H1 (cell line): ENCODE measurements around the gene MLLT6. TPM values are rescaled to one million over a fixed set of nuclear protein-coding genes. Genes with fewer than 3 reads are reported as not detected.

ENCODE experiments used
- CTCF ChIA-PET: fragments of 300-600 bp; sonication (Branson Sonifier 250); formaldehyde crosslinking; loops from one replicate; lab custom pipeline; 2021; ENCODE audit not compliant: partially characterized antibody; lab: Charles Lee
- POLR2A ChIA-PET: fragments of 300-600 bp; sonication (Branson Sonifier 250); formaldehyde crosslinking; loops from one replicate; lab custom pipeline; 2021; ENCODE audit warnings: inconsistent platforms; ENCODE audit not compliant: partially characterized antibody; lab: Charles Lee
- DNase-seq, 2 experiments: peaks; one replicate each; pipeline versions ENCODE4 v3.0.0 to v3.0.0-alpha.2; 2010 to 2022; ENCODE audit warnings: low spot score in 2 of 2, low read depth in 1 of 2, mixed read lengths in 1 of 2
- FAIRE-seq: peaks from 2 replicates; lab custom pipeline; 2011; peaks lifted over from hg19 to GRCh38; lab: Jason Lieb, UNC
- H2AFZ ChIP-seq: 2 replicates; pipeline ENCODE4 v1.8.1; 2012; ENCODE audit warnings: low read length, inconsistent platforms
- H2AK5ac ChIP-seq: 2 replicates; pipeline ENCODE4 v1.6.1; 2013; ENCODE audit warnings: low read depth, low read length
- H2BK120ac ChIP-seq: replicated peaks from 2 replicates; pipeline ENCODE3; 2013; ENCODE audit warnings: low read depth, low read length, inconsistent platforms
- H2BK12ac ChIP-seq: 2 replicates; pipeline ENCODE4 v1.6.1; 2013; ENCODE audit warnings: low read depth, low read length
- H2BK15ac ChIP-seq: 2 replicates; pipeline ENCODE4 v1.6.1; 2013; ENCODE audit warnings: low read length
- H2BK20ac ChIP-seq: 2 replicates; pipeline ENCODE4 v1.6.1; 2013; ENCODE audit warnings: low read length
- H2BK5ac ChIP-seq: 2 replicates; pipeline ENCODE4 v1.6.1; 2013; ENCODE audit warnings: low read depth, low read length
- H3K14ac ChIP-seq: 2 replicates; pipeline ENCODE4 v1.6.1; 2013; ENCODE audit warnings: inconsistent platforms; ENCODE audit not compliant: insufficient read length
- H3K18ac ChIP-seq: 2 replicates; pipeline ENCODE4 v1.6.1; 2013; ENCODE audit warnings: low read length; ENCODE audit errors: extremely low read depth
- H3K23ac ChIP-seq: 2 replicates; pipeline ENCODE4 v1.6.1; 2013; ENCODE audit warnings: inconsistent platforms; ENCODE audit not compliant: insufficient read length
- H3K23me2 ChIP-seq: 2 replicates; pipeline ENCODE4 v1.6.1; 2013; ENCODE audit warnings: low read depth, low read length
- H3K27ac ChIP-seq: 2 replicates; pipeline ENCODE4 v1.6.1; 2011; ENCODE audit warnings: low read depth, low read length, inconsistent platforms
- H3K27me3 ChIP-seq, 4 experiments: replicated peaks in 1 of 4; 1 replicate in 1 of 4; 2 replicates in 3 of 4; pipeline versions ENCODE4 v1.6.1 to v1.8.1; 2011 to 2013; ENCODE audit warnings: low read length in 3 of 4, mild to moderate bottlenecking in 3 of 4, inconsistent platforms in 2 of 4, mixed read lengths in 2 of 4, moderate library complexity in 1 of 4; ENCODE audit not compliant: control insufficient read depth in 3 of 4, insufficient read depth in 3 of 4; ENCODE audit errors: extremely low read depth in 1 of 4
- H3K36me3 ChIP-seq, 4 experiments: 2 replicates each; pipeline versions ENCODE4 v1.6.1 to v1.8.1; 2011 to 2013; ENCODE audit warnings: mild to moderate bottlenecking in 4 of 4, low read length in 3 of 4, moderate library complexity in 2 of 4, control low read depth in 1 of 4, inconsistent platforms in 1 of 4; ENCODE audit not compliant: insufficient read depth in 4 of 4, control insufficient read depth in 2 of 4
- H3K4ac ChIP-seq: replicated peaks from 2 replicates; pipeline ENCODE3; 2013; ENCODE audit warnings: low read length, low read depth, mixed read lengths, inconsistent platforms; ENCODE audit not compliant: insufficient read length
- H3K4me1 ChIP-seq, 4 experiments: replicated peaks in 1 of 4; 1 replicate in 1 of 4; 2 replicates in 3 of 4; pipeline versions ENCODE4 v1.6.1 to v1.8.1; 2011 to 2013; ENCODE audit warnings: low read length in 3 of 4, inconsistent platforms in 2 of 4, mixed read lengths in 1 of 4; ENCODE audit not compliant: insufficient read depth in 4 of 4, control insufficient read depth in 3 of 4
- H3K4me2 ChIP-seq, 2 experiments: 2 replicates each; pipeline versions ENCODE4 v1.6.1 to v1.8.1; 2011 to 2013; ENCODE audit warnings: low read depth in 2 of 2, low read length in 2 of 2, control low read depth in 1 of 2, inconsistent platforms in 1 of 2, mild to moderate bottlenecking in 1 of 2; ENCODE audit not compliant: insufficient read depth in 1 of 2
- H3K4me3 ChIP-seq, 4 experiments: fragments of 200-600, 300-600 bp in 1 of 4; sonication (generic), shearing (Covaris generic), sonication (Bioruptor Twin) in 1 of 4; 2 replicates each; pipeline versions ENCODE4 v1.5.1 to v1.8.1; 2011 to 2016; ENCODE audit warnings: low read length in 4 of 4, low read depth in 3 of 4, control low read depth in 2 of 4, inconsistent platforms in 2 of 4, mild to moderate bottlenecking in 2 of 4, mixed read lengths in 1 of 4, moderate library complexity in 1 of 4; ENCODE audit not compliant: insufficient read depth in 2 of 4; ENCODE audit errors: extremely low read depth in 1 of 4
- H3K56ac ChIP-seq: replicated peaks from 2 replicates; pipeline ENCODE3; 2013; ENCODE audit warnings: low read depth, mild to moderate bottlenecking, mixed read lengths, low read length, inconsistent platforms; ENCODE audit not compliant: insufficient read length
- H3K79me1 ChIP-seq: 2 replicates; pipeline ENCODE4 v1.6.1; 2013; ENCODE audit warnings: low read depth, low read length, control low read depth
- H3K79me2 ChIP-seq, 2 experiments: 2 replicates each; pipeline versions ENCODE4 v1.6.1 to v1.8.1; 2012 to 2013; ENCODE audit warnings: low read length in 2 of 2, mild to moderate bottlenecking in 2 of 2, inconsistent platforms in 1 of 2; ENCODE audit not compliant: insufficient read depth in 2 of 2, control insufficient read depth in 1 of 2
- H3K9ac ChIP-seq, 4 experiments: replicated peaks in 1 of 4; 1 replicate in 1 of 4; 2 replicates in 3 of 4; pipeline versions ENCODE4 v1.6.1 to v1.8.1; 2011 to 2013; ENCODE audit warnings: low read depth in 3 of 4, low read length in 3 of 4, control low read depth in 2 of 4, mild to moderate bottlenecking in 2 of 4, moderate library complexity in 2 of 4, inconsistent platforms in 1 of 4; ENCODE audit errors: extremely low read depth in 1 of 4
- H3K9me3 ChIP-seq, 2 experiments: 2 replicates each; pipeline versions ENCODE4 v1.6.1 to v1.8.1; 2012 to 2013; ENCODE audit warnings: mild to moderate bottlenecking in 2 of 2, moderate library complexity in 2 of 2, control low read depth in 1 of 2, inconsistent platforms in 1 of 2, low read depth in 1 of 2, low read length in 1 of 2, mixed read lengths in 1 of 2; ENCODE audit not compliant: insufficient read depth in 2 of 2
- H4K20me1 ChIP-seq, 2 experiments: replicated peaks in 1 of 2; 2 replicates each; pipeline versions ENCODE3 to v1.8.1; 2011 to 2013; ENCODE audit warnings: inconsistent platforms in 2 of 2, low read length in 2 of 2, mild to moderate bottlenecking in 1 of 2; ENCODE audit not compliant: insufficient read depth in 2 of 2, control insufficient read depth in 1 of 2
- H4K5ac ChIP-seq: 2 replicates; pipeline ENCODE4 v1.6.1; 2013; ENCODE audit warnings: low read length, low read depth, mixed read lengths, inconsistent platforms; ENCODE audit not compliant: insufficient read length
- H4K8ac ChIP-seq: 2 replicates; pipeline ENCODE4 v1.8.0; 2013; ENCODE audit warnings: mild to moderate bottlenecking, moderate library complexity, low read length, inconsistent platforms; ENCODE audit not compliant: insufficient read depth; ENCODE audit errors: extremely low read depth
- H4K91ac ChIP-seq: replicated peaks from 2 replicates; pipeline ENCODE3; 2013; ENCODE audit warnings: low read length, mixed read lengths, inconsistent platforms; ENCODE audit not compliant: insufficient read length
- ASH2L ChIP-seq: fragments of 200-600, 300-600 bp; sonication (generic); IDR thresholded peaks from one replicate; pipeline ENCODE4 v1.7.1; 2017; ENCODE audit warnings: low read length
- BACH1 ChIP-seq: IDR thresholded peaks from 2 replicates; pipeline ENCODE4 v1.6.1; 2012; ENCODE audit warnings: low read length, improper control_type of control experiment
- BCL11A ChIP-seq, 2 experiments: IDR thresholded peaks; one replicate each; pipeline ENCODE4 v1.6.1; 2011; ENCODE audit warnings: low read depth in 2 of 2, low read length in 2 of 2, mild to moderate bottlenecking in 2 of 2
- RFX5 ChIP-seq: IDR thresholded peaks from 2 replicates; pipeline ENCODE4 v1.6.1; 2011; ENCODE audit warnings: low read depth, low read length, improper control_type of control experiment, borderline replicate concordance
- SIN3A ChIP-seq, 2 experiments: IDR thresholded peaks in 1 of 2; conservative IDR thresholded peaks in 1 of 2; 2 replicates each; pipeline ENCODE4 v1.6.1; 2011 to 2012; ENCODE audit warnings: low read length in 2 of 2, improper control_type of control experiment in 1 of 2, low read depth in 1 of 2, mild to moderate bottlenecking in 1 of 2
- SP1 ChIP-seq: IDR thresholded peaks from 2 replicates; pipeline ENCODE4 v1.6.1; 2011; ENCODE audit warnings: low read depth, low read length
- SP4 ChIP-seq: IDR thresholded peaks from 2 replicates; pipeline ENCODE4 v1.6.1; 2012; ENCODE audit warnings: low read length, inconsistent platforms
- TAF1 ChIP-seq: IDR thresholded peaks from 2 replicates; pipeline ENCODE4 v1.6.1; 2011; ENCODE audit warnings: mild to moderate bottlenecking, low read depth, low read length
- TBP ChIP-seq: IDR thresholded peaks from 2 replicates; pipeline ENCODE4 v1.6.1; 2011; ENCODE audit warnings: low read depth, low read length, improper control_type of control experiment
- TEAD4 ChIP-seq: IDR thresholded peaks from 2 replicates; pipeline ENCODE4 v1.6.1; 2012; ENCODE audit warnings: low read depth, low read length, inconsistent platforms, mixed read lengths
- YY1 ChIP-seq: IDR thresholded peaks from 2 replicates; pipeline ENCODE4 v1.6.1; 2011; ENCODE audit warnings: low read depth, mild to moderate bottlenecking, low read length
- WGBS, 2 experiments: shearing (Covaris generic) in 1 of 2; methylation state at CpG; one replicate each; pipeline versions ENCODE4 v1.1.6 to v1.1.7; 2013 to 2015; ENCODE audit warnings: low lambda C conversion rate in 2 of 2, mixed read lengths in 2 of 2, inconsistent platforms in 1 of 2, low coverage in 1 of 2, missing lambda C conversion rate in 1 of 2; ENCODE audit not compliant: insufficient replicate concordance in 2 of 2, insufficient coverage in 1 of 2, insufficient read length in 1 of 2; ENCODE audit errors: extremely low coverage in 1 of 2, missing lambda C conversion rate in 1 of 2; 5-methylcytosine and 5-hydroxymethylcytosine counted together
- polyA plus RNA-seq, 7 experiments: library from polyadenylated mRNA; depleted of rRNA in 3 of 7; stranded (reverse) in 5 of 7; unstranded in 2 of 7; fragments of >200 nt in 5 of 7; fragments of 200-250 nt in 2 of 7; gene quantifications; 1 replicate in 5 of 7; 2 replicates in 1 of 7; 4 replicates in 1 of 7; pipeline versions ENCODE4 v1.2.1 to v1.2.3, GENCODE V29; 2011 to 2013; ENCODE audit warnings: missing spikeins in 2 of 7, mixed read lengths in 2 of 7
- total RNA-seq: library from RNA; stranded (reverse); fragmentation: NEBNext Ultra II Directional; extraction: Animal tissue kit (Norgen Biotek cat#: 25700); gene quantifications from 2 replicates; pipeline ENCODE4 v1.2.1, GENCODE V29; 2021
- TF ChIP-seq, protein P1 (sequence below): IDR thresholded peaks from 2 replicates; pipeline ENCODE4 v1.6.1; 2012; ENCODE audit warnings: low read length, inconsistent platforms

The MLLT6 gene
- total and polyA plus RNA-seq, 2 of the 8 experiments (the other 6 are each of a cell fraction or from before 2014, with no cell fraction given), result 6.5 to 8.0 TPM

DNA sequence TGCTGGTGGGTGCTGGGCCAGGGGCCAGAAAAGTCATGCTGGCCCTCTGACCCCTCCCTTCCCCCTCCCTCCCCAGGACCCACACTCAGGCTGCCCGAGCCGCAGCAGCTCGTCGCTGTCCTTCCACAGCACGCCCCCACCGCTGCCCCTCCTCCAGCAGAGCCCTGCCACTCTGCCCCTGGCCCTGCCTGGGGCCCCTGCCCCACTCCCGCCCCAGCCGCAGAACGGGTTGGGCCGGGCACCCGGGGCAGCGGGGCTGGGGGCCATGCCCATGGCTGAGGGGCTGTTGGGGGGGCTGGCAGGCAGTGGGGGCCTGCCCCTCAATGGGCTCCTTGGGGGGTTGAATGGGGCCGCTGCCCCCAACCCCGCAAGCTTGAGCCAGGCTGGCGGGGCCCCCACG, 16.7 kb downstream of the MLLT6 start:
- peaks cover 2% of the 10 kb centered on the region; the same call in 1 of the 2 replicates for H3K23me2 ChIP-seq
- no peak overlapping the region for H3K18ac ChIP-seq
- POLR2A ChIA-PET, result interaction anchor here (1.2 to 1.3 kb wide), 3 partner anchors 10 to 11 kb away, joined by 3 to 6 read pairs (median 3); no protein-coding TSS in a partner anchor
- no peak overlapping the region for H2BK12ac ChIP-seq
- no peaks in the 10 kb centered on the region for H3K79me2 ChIP-seq
- WGBS, 2 experiments, result 84% methylated on average over 16 of the region's 16 CpGs; no CpG with 5 or more reads in 1 of the 2 experiments
- H4K91ac ChIP-seq, result no peak overlapping the region
- no peak overlapping the region for H2BK20ac ChIP-seq
- no peak overlapping the region for H2BK120ac ChIP-seq
- H2AK5ac ChIP-seq, result 0 out of 2 replicates have a peak overlapping the region, but pooled peaks have one; percentile 13
- peaks cover 0 to 10% (median 7%) of the 10 kb centered on the region in 4 experiments; a peak in 6 of 7 replicates for H3K27me3 ChIP-seq
- H3K27ac ChIP-seq, result no peak overlapping the region
- H3K4ac ChIP-seq, result no peak overlapping the region
- no peak overlapping the region for H4K8ac ChIP-seq
- no peak overlapping the region for H3K9ac ChIP-seq
- no peak overlapping the region for H2BK5ac ChIP-seq
- H3K4me3 ChIP-seq, result no peak overlapping the region
- H3K4me1 ChIP-seq, result peaks cover 6 to 20% (median 10%) of the 10 kb centered on the region in 4 experiments
- H3K14ac ChIP-seq, result no peak overlapping the region
- H2BK15ac ChIP-seq, result no peak overlapping the region
- no peaks in the 10 kb centered on the region for H3K79me1 ChIP-seq
- H3K9me3 ChIP-seq, result no peaks in the 10 kb centered on the region
- H3K56ac ChIP-seq, result no peak overlapping the region
- H4K20me1 ChIP-seq, result no peaks in the 10 kb centered on the region
- CTCF ChIA-PET, result interaction anchor here (0.5 to 3.7 kb wide), 9 partner anchors 10 to 443 kb away, joined by 3 to 17 read pairs (median 4); no protein-coding TSS in a partner anchor
- FAIRE-seq (no peak), DNase-seq (no peak)
- H4K5ac ChIP-seq, result no peak overlapping the region
- no peak overlapping the region for H2AFZ ChIP-seq
- H3K23ac ChIP-seq, result no peak overlapping the region
- no peaks in the 10 kb centered on the region for H3K36me3 ChIP-seq
- no peak overlapping the region for H3K4me2 ChIP-seq
- TF ChIP-seq ASH2L (no peak), SP1 (no peak), TAF1 (no peak), TEAD4 (no peak), BACH1 (no peak), YY1 (no peak), BCL11A (IDR thresholded peaks at IDR 0.05; ENCODE audit: low read depth in 2 of 2, low read length in 2 of 2) (no peak), SIN3A (conservative IDR thresholded peaks at IDR 0.05 in 1 of 2, IDR thresholded peaks at IDR 0.05 in 1 of 2; ENCODE audit: low read depth in 1 of 2, low read length in 2 of 2) (no peak), RFX5 (no peak), TBP (no peak), SP4 (no peak)
- TF ChIP-seq, protein P1, sequence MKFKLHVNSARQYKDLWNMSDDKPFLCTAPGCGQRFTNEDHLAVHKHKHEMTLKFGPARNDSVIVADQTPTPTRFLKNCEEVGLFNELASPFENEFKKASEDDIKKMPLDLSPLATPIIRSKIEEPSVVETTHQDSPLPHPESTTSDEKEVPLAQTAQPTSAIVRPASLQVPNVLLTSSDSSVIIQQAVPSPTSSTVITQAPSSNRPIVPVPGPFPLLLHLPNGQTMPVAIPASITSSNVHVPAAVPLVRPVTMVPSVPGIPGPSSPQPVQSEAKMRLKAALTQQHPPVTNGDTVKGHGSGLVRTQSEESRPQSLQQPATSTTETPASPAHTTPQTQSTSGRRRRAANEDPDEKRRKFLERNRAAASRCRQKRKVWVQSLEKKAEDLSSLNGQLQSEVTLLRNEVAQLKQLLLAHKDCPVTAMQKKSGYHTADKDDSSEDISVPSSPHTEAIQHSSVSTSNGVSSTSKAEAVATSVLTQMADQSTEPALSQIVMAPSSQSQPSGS, result no peak
